Renal pelvis (tissue), 4 donors: ENCODE results near the gene PPP6R3. TPM values are rescaled to one million over a fixed set of nuclear protein-coding genes. Genes with fewer than 3 reads are reported as not detected.
A peak's percentile ranks its signal among the peaks of the same experiment; 100 is the strongest.
"Not testable (repeated sequence)": the region's sequence is repeated elsewhere in the genome, so short reads cannot be mapped to it uniquely, and the experiment has no call there.

Experiments used
- DNase-seq: peaks from one replicate; pipeline ENCODE4 v3.0.0-alpha.2; 2013
- polyA plus RNA-seq, 3 donors: library from polyadenylated mRNA; unstranded; fragments of 120-200 nt; gene quantifications; one replicate each; pipeline ENCODE4 v1.2.1, GENCODE V29; 2013; ENCODE audit not compliant: insufficient read length in 3 of 3

The PPP6R3 gene
- polyA plus RNA-seq, 3 donors = 87.6 to 124 (median 119) TPM

GRCh38 chr11:68593441-68593840, 132.9 kb downstream of the PPP6R3 start:
- no peak for DNase-seq

DNA sequence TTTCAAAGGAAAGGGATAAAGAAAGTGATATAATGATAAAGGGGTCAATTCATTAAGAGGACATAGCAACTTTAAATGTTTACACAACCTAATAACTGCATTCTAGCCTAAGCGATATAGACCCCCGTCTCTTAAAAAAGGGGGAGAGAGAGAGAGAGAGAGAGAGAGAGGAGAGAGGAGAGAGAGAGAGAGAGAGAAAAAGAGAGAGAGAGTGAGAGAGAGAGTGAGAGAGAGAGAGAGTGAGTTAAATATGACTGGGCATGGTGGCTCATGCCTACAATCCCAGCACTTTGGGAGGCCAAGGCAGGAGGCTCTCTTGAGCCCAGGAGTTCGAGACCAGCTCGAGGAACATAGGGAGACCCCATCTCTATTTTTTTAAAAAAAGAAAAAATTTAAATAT, 133.6 kb downstream of the PPP6R3 start:
- no peak for DNase-seq

- no peak for DNase-seq
Measured at GRCh38 chr11:68596231-68596630, 135.7 kb downstream of the PPP6R3 start.

DNA sequence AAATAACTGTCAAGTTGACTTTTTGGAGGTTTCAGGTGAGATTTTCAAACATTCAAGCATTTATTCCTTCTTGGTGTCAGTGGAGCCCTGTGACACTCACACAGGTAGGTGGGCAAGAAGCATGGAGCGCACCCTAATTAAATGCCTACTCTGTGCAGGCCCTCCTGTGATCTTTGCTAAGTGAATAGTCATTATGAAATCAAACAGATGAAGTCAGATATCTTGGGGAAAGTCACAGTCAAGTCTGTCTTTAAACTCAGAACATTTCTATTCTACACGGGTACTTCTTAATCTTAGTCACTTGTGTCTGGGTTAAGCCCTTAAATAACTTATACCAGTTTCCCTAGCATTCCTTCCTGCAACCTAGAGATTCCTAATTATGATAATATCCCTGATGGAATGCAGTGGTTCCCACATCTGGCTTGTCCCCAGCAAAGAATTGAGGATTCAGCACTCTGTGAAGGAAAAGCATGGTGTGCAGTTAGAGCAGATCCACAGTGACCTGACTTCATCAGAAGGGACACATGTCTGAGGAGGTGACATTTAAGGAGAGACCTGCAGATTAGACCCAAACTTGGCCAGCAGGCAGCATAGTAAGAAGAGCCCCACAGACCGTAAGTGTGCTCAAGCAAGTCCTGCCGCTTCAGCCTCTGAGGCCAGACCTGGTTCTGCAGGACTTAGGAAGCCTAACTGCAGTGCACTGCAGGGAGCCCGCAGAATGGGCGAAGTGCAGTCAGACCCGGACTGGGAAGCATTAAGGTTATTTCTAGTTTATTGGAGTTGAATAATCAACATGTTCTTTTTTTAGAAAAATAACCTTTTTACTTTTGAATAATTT, 138.5 kb downstream of the PPP6R3 start:
- no peak for DNase-seq

- no peak for DNase-seq
Measured at GRCh38 chr11:68601147-68601546, 140.6 kb downstream of the PPP6R3 start.

DNA sequence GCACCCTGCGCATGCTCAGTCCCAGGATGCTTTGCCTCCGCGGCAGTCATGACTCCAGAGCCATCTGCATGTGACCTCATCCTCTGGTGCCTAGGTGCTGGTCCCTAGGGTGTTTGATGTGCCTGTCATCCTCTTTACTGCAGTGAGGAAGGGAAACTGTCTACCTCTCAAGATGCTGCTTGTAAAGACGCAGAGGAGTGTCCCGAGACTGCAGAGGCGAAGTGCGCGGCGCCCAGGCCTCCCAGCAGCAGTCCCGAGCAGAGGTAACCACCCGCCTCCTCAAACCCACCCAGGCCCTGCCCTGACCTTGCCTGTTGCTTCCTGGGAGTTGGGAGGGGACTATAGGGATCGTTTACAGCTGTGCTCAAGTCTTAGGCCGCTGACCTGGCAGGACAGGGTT, 149.2 kb downstream of the PPP6R3 start:
- DNase-seq = no peak

- no peak for DNase-seq
Measured at GRCh38 chr11:68610452-68611116, 150.0 kb downstream of the PPP6R3 start.

DNA sequence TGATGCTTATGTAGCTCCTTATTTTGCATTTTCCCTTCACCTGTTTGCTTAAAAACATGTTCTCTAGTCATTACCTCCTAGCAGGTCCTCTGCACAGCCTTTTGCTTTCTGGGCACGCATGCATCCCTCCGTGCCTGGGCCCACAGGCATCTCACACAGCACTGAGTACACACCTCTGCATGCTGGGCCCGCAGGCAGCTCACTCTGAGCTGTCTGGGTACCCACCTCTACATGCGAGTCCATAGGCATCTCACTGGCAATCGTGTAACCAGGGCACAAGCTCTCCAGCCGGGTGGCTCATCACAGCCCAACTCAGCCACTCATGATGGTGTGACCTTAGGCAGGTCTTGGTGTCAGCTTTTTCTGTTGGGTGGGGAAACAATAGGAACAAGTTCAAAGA, 155.1 kb downstream of the PPP6R3 start:
- no peak for DNase-seq

DNA sequence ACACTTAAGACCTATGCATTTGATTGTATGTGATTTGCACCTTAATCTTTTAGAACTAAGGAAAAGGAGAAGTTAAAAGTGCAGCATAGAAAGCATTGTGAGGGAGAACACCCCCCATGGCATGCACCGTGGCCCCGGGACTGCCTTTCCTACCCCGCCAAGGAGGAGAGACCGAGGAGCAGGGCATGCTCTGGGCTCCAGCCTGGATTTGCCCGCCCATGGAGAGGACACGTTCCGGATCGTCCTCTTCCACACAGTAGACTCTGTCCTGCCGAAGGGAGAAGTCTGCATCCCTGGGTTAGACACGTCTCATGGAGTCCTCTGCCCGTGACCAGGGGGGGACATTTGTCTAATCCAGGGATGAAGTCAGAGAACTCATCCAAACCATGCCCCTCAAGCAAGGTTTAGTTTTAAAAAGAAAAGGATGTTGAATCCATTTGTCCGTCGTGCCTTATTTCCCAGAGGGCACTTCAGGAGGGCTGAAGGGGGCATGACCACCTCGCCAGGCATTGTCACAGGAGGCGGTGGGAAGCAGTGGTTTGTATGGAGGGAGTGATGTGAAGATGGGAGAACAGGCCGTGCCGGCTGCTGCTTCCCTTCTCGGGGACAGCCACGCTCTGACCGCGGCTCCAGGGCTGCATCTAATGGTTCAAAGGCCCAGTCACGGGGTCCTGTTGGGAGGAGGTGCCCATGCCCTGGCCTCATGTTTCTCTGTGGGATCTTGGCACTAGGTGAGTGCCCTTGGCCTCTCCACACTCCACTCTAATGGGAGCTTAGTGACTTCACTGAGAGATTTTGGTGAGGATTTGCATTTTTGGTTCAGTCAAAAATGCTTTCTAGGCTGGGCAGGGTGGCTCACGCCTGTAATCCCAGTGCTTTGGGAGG, 157.6 kb downstream of the PPP6R3 start:
- no peak for DNase-seq

DNA sequence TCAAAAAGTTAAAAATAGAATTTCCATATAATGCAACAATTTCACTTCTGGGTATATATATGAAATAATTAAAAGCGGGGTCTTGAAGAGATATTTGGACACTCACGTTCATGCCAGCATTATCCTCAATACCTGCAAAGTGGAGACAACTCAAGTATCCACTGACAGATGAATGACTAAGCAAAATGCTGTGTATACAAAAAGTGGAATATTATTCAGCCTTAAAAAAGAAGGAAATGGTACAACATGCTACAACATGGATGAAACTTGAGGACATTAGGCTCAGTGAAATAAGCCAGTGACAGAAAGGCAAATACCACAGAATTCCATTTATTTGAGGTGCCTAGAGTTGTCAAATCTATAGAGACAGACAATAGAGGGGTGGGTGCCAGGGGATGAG, 161.3 kb downstream of the PPP6R3 start:
- DNase-seq = no peak

GRCh38 chr11:68623706-68624105, 163.2 kb downstream of the PPP6R3 start:
- not testable (repeated sequence) for DNase-seq

GRCh38 chr11:68625069-68625468, 164.5 kb downstream of the PPP6R3 start:
- not testable (repeated sequence) for DNase-seq

GRCh38 chr11:68626236-68626635, 165.7 kb downstream of the PPP6R3 start:
- not testable (repeated sequence) for DNase-seq

DNA sequence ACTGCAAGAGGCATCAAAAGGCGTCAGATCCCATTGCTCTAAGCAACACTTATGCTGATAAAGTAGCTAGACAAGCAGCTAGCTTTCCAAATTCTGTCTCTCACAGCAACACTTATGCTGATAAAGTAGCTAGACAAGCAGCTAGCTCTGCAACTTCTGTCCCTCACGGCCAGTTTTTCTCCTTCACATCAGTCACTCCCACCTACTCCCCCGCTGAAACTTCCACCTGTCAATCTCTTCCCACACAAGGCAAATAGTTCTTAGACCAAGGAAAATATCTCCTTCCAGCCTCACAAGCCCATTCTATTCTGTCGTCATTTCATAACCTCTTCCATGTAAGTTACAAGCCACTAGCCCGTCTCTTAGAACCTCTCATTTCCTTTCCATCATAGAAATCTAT, 168.3 kb downstream of the PPP6R3 start:
- DNase-seq = not testable (repeated sequence)

DNA sequence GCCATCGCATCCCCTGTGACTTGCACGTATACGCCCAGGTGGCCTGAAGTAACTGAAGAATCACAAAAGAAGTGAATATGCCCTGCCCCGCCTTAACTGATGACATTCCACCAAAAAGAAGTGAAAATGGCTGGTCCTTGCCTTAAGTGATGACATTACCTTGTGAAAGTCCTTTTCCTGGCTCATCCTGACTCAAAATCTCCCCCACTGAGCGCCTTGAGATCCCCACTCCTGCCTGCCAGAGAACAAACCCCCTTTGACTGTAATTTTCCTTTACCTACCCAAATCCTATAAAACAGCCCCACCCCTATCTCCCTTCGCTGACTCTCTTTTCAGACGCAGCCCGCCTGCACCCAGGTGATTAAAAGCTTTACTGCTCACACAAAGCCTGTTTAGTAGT, 171.8 kb downstream of the PPP6R3 start:
- not testable (repeated sequence) for DNase-seq

DNA sequence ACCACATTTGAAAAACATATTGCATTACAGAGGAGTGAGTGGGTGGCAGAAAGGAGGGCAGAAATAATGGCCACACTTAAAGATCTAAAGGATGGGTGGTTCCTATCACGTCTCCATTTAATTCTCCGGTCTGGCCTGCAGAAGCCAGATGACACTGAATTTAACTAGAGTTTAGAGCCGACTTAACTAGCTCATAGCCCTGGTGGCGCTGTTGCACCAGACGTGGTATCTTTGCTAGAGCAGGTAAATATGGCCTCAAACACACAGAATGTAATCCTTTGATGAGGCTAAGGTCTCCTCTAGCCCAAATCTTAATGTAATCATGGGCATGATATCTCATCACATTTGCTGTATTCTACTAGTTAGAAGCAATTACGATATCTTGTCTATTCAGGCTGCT, 172.2 kb downstream of the PPP6R3 start:
- peak; percentile 60 for DNase-seq

- not testable (repeated sequence) for DNase-seq
Measured at GRCh38 chr11:68634606-68635005, 174.1 kb downstream of the PPP6R3 start.

DNA sequence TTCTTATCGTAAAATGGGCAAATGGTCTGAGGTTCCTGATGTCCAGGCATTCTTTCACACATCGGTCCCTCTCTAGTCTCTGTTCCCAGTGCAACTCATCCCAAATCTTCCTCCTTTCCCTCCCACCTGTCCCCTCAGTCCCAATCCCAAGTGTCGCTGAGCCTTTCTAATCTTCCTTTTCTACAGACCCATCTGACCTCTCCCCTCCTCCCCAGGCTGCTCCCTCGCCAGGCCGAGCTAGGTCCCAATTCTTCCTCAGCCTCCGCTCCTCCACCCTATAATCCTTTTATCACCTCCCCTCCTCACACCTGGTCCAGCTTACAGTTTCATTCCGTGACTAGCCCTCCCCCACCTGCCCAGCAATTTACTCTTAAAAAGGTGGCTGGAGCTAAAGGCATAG, 174.6 kb downstream of the PPP6R3 start:
- DNase-seq = not testable (repeated sequence)

DNA sequence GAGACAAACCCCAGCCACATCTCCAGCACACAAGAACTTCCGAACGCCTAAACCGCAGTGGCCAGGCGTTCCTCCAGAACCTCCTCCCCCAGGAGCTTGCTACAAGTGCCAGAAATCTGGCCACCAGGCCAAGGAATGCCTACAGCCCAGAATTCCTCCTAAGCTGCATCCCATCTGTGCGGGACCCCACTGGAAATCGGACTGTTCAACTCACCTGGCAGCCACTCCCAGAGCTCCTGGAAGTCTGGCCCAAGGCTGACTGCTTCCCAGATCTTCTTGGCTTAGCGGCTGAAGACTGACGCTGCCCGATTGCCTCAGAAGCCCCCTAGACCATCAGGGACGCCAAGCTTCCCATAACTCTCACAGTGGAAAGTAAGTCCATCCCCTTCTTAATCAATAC, 175.3 kb downstream of the PPP6R3 start:
- DNase-seq = not testable (repeated sequence)

DNA sequence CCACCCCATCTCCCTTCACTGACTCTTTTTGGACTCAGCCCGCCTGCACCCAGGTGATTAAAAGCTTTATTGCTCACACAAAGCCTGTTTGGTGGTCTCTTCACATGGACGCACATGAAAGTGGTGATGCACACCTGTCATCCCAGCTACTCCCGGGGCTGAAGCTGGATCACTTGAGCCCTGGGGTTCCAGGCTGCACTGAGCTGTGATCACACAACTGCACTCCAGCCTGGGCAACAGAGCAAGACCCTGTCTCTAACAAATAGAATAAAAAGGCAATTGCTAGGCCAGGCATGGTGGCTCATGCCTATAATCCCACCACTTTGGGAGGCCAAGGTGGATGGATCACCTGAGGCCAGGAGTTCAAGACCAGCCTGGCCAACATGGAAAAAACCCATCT, 178.8 kb downstream of the PPP6R3 start:
- not testable (repeated sequence) for DNase-seq

DNA sequence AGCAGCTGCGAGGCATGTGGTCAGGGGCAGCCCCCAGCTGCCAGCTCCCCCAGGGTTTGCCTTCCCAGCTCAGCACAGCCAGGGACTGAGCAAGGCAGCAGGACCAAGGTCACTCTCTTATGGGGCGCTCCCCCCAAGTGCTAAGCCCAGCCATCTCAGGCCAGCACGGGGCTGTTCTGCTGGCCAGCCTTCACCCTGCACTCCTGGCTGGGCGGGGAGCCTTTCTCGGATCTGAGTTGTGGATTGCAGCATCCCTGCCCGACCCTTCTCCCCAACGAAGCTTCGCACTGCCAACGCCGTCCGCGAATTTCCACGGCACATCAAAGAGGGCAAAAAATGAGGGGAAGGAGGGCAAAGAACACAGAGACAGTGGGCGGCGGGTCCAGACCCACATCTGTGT, 181.3 kb downstream of the PPP6R3 start:
- no peak for DNase-seq

- peak; percentile 22 for DNase-seq
Measured at GRCh38 chr11:68643585-68643984, 183.0 kb downstream of the PPP6R3 start.
